ENCODE results near the gene PEX26.

- TF ChIP-seq CTCF (IDR thresholded peaks at IDR 0.05), result no peak
- TF ChIP-seq POLR2A (IDR thresholded peaks at IDR 0.05), result no peak
Measured at GRCh38 chr22:18079706-18080233, 2.0 kb downstream of the PEX26 start.

Measured in right lobe of liver (tissue), 4 donors.